PC-3 (cell line): ENCODE results near the gene RSF1. TPM values are rescaled to one million over a fixed set of nuclear protein-coding genes. Genes with fewer than 3 reads are reported as not detected.

ENCODE experiments used
- ATAC-seq: fragments of 200-7000 bp; cut with Tn5 transposase; 2 replicates; pipeline ENCODE4 v1.9.1; 2020; ENCODE audit warnings: mild to moderate bottlenecking, moderate library complexity
- BruUV-seq: library from RNA; stranded (reverse); fragments of 400-500 nt; replicated peaks from 2 replicates; lab custom pipeline; 2021; lab: Mats Ljungman, UMichigan
- CTCF ChIA-PET: fragments of 300-600 bp; sonication (Branson Sonifier 250); formaldehyde crosslinking; loops from one replicate; lab custom pipeline; 2022; ENCODE audit warnings: antibody characterized with exemption; lab: Charles Lee
- POLR2A ChIA-PET: fragments of 300-600 bp; sonication (Branson Sonifier 250); formaldehyde crosslinking; loops from one replicate; lab custom pipeline; 2022; ENCODE audit warnings: antibody characterized with exemption; ENCODE audit not compliant: unreplicated experiment; lab: Charles Lee
- DNase-seq: peaks from one replicate; pipeline ENCODE4 v3.0.0-alpha.2; 2015
- H2AFZ ChIP-seq: fragments of 300-600 bp; sonication (generic); 2 replicates; pipeline ENCODE4 v1.6.0; 2016; ENCODE audit warnings: antibody characterized with exemption, low read length
- H3F3A ChIP-seq: fragments of 300-600 bp; sonication (generic); one replicate; pipeline ENCODE4 v1.6.0; 2017; ENCODE audit warnings: antibody characterized with exemption, low read length, control low read depth, mild to moderate bottlenecking; ENCODE audit not compliant: unreplicated experiment
- H3K27ac ChIP-seq: fragments of 300-600 bp; sonication (generic); 2 replicates; pipeline ENCODE4 v1.5.1; 2016; ENCODE audit warnings: mild to moderate bottlenecking, low read length
- H3K27me3 ChIP-seq: fragments of 300-600 bp; sonication (generic); 2 replicates; pipeline ENCODE4 v1.6.1; 2016; ENCODE audit warnings: low read length, mixed read lengths
- H3K36me3 ChIP-seq: fragments of 300-600 bp; sonication (generic); 2 replicates; pipeline ENCODE4 v1.6.1; 2016; ENCODE audit warnings: low read depth, mixed run types, low read length, mixed read lengths
- H3K4me1 ChIP-seq: fragments of 300-600 bp; sonication (generic); 2 replicates; pipeline ENCODE4 v1.5.1; 2016; ENCODE audit warnings: low read length; ENCODE audit not compliant: insufficient read depth
- H3K4me2 ChIP-seq: fragments of 300-600 bp; sonication (generic); 2 replicates; pipeline ENCODE4 v1.6.0; 2016; ENCODE audit warnings: low read length
- H3K4me3 ChIP-seq: fragments of 300-600 bp; sonication (generic); 2 replicates; pipeline ENCODE4 v1.5.1; 2016; ENCODE audit warnings: mild to moderate bottlenecking, low read length, mixed read lengths
- H3K79me2 ChIP-seq: fragments of 300-600 bp; sonication (generic); 2 replicates; pipeline ENCODE4 v1.6.1; 2017; ENCODE audit warnings: low read length, mixed read lengths
- H3K9ac ChIP-seq: fragments of 300-600 bp; sonication (generic); 2 replicates; pipeline ENCODE4 v1.6.0; 2016; ENCODE audit warnings: mild to moderate bottlenecking, low read length
- H3K9me2 ChIP-seq: fragments of 300-600 bp; sonication (generic); replicated peaks from 2 replicates; pipeline ENCODE4 v1.6.1; 2016; ENCODE audit warnings: mixed run types, low read length, mixed read lengths
- H3K9me3 ChIP-seq: fragments of 300-600 bp; sonication (generic); 2 replicates; pipeline ENCODE4 v1.6.1; 2016; ENCODE audit warnings: low read length, mixed read lengths
- H4K20me1 ChIP-seq: fragments of 300-600 bp; sonication (generic); 2 replicates; pipeline ENCODE4 v1.6.1; 2016; ENCODE audit warnings: low read length, mixed read lengths
- EZH2 ChIP-seq: fragments of 300-600 bp; sonication (generic); IDR thresholded peaks from one replicate; pipeline ENCODE4 v1.6.1; 2017; ENCODE audit warnings: antibody characterized with exemption, mild to moderate bottlenecking, low read length; ENCODE audit not compliant: unreplicated experiment
- EZH2phosphoT487 ChIP-seq: fragments of 300-600 bp; sonication (generic); IDR thresholded peaks from 2 replicates; pipeline ENCODE4 v1.6.1; 2018; ENCODE audit warnings: mild to moderate bottlenecking, antibody characterized with exemption, low read length, borderline replicate concordance
- intact Hi-C: fragments of 100-400 bp; cut with micrococcal nuclease; formaldehyde crosslinking; loops from 2 replicates; pipeline ENCODE4 v1.9.0; 2023
- total RNA-seq: library from RNA; depleted of rRNA; stranded (reverse); fragments of >200 nt; gene quantifications from 2 replicates; pipeline ENCODE4 v1.2.3, GENCODE V29; 2014
- TF ChIP-seq, protein P1 (sequence below): fragments of 300-600 bp; sonication (generic); conservative IDR thresholded peaks from 2 replicates; pipeline ENCODE4 v1.5.1; 2017; ENCODE audit warnings: antibody characterized with exemption, low read depth, mild to moderate bottlenecking, low read length

Gene RSF1
- total RNA-seq, 1 experiment from 2014 or later = 30.0 TPM

GRCh38 chr11:77726524-77726923, 94.0 kb downstream of the RSF1 start:
- intact Hi-C loops = no loop called here
- Histone ChIP-seq H3K27me3 (no peaks in the 10 kb centered on the region), H3K9me2 (no peaks in the 10 kb centered on the region), H3K9ac (no peak overlapping the region), H4K20me1 (no peaks in the 10 kb centered on the region), H3K9me3 (peaks cover 11% of the 10 kb centered on the region), H2AFZ (no peak overlapping the region), H3K79me2 (no peaks in the 10 kb centered on the region), H3K4me3 (no peak overlapping the region), H3F3A (no peaks in the 10 kb centered on the region), H3K4me2 (no peak overlapping the region), H3K36me3 (peaks cover 19% of the 10 kb centered on the region), H3K27ac (no peak overlapping the region), H3K4me1 (no peaks in the 10 kb centered on the region)
- CTCF ChIA-PET = no interaction called here
- DNase-seq (no peak), ATAC-seq (no peak)
- TF ChIP-seq, protein P1, sequence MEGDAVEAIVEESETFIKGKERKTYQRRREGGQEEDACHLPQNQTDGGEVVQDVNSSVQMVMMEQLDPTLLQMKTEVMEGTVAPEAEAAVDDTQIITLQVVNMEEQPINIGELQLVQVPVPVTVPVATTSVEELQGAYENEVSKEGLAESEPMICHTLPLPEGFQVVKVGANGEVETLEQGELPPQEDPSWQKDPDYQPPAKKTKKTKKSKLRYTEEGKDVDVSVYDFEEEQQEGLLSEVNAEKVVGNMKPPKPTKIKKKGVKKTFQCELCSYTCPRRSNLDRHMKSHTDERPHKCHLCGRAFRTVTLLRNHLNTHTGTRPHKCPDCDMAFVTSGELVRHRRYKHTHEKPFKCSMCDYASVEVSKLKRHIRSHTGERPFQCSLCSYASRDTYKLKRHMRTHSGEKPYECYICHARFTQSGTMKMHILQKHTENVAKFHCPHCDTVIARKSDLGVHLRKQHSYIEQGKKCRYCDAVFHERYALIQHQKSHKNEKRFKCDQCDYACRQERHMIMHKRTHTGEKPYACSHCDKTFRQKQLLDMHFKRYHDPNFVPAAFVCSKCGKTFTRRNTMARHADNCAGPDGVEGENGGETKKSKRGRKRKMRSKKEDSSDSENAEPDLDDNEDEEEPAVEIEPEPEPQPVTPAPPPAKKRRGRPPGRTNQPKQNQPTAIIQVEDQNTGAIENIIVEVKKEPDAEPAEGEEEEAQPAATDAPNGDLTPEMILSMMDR = no peak
- TF ChIP-seq EZH2phosphoT487 = no peak
- no peak for TF ChIP-seq EZH2
- no TSS peak for BruUV-seq
- POLR2A ChIA-PET = interaction anchor here (0.7 kb wide), 1 partner anchor 17 kb away, joined by 4 read pairs; no protein-coding TSS in a partner anchor

GRCh38 chr11:77725433-77725832, 95.1 kb downstream of the RSF1 start:
- Histone ChIP-seq H3K9me3 (peaks cover 4% of the 10 kb centered on the region), H3K36me3 (peaks cover 8% of the 10 kb centered on the region), H3K4me2 (no peak overlapping the region), H3K4me1 (no peaks in the 10 kb centered on the region), H3K27ac (no peak overlapping the region), H3F3A (no peaks in the 10 kb centered on the region), H3K4me3 (no peak overlapping the region), H3K9ac (no peak overlapping the region), H2AFZ (no peak overlapping the region), H3K9me2 (no peaks in the 10 kb centered on the region), H4K20me1 (no peaks in the 10 kb centered on the region), H3K79me2 (no peaks in the 10 kb centered on the region), H3K27me3 (no peaks in the 10 kb centered on the region)
- CTCF ChIA-PET = no interaction called here
- intact Hi-C loops = no loop called here
- ATAC-seq (no peak), DNase-seq (no peak)
- POLR2A ChIA-PET = no interaction called here
- TF ChIP-seq EZH2 (no peak), EZH2phosphoT487 (no peak)
- TF ChIP-seq, protein P1 = no peak
- no TSS peak for BruUV-seq

GRCh38 chr11:77724636-77725035, 95.9 kb downstream of the RSF1 start:
- BruUV-seq = no TSS peak
- no peak overlapping the region for H3K27ac ChIP-seq
- no peaks in the 10 kb centered on the region for H4K20me1 ChIP-seq
- ChIA-PET CTCF (no interaction called here), POLR2A (no interaction called here)
- H3K27me3 ChIP-seq = no peaks in the 10 kb centered on the region
- no peak for DNase-seq
- no peaks in the 10 kb centered on the region for H3K9me3 ChIP-seq
- no peak for ATAC-seq
- H3K36me3 ChIP-seq = peaks cover 2% of the 10 kb centered on the region; the same call in 1 of the 2 replicates
- no peak overlapping the region for H3K4me2 ChIP-seq
- no peaks in the 10 kb centered on the region for H3K9me2 ChIP-seq
- no peak overlapping the region for H2AFZ ChIP-seq
- no peak overlapping the region for H3K9ac ChIP-seq
- TF ChIP-seq, protein P1 = no peak
- TF ChIP-seq EZH2 (no peak), EZH2phosphoT487 (no peak)
- intact Hi-C loops = no loop called here
- H3K79me2 ChIP-seq = no peaks in the 10 kb centered on the region
- H3K4me1 ChIP-seq = no peaks in the 10 kb centered on the region
- H3K4me3 ChIP-seq = no peak overlapping the region
- no peaks in the 10 kb centered on the region for H3F3A ChIP-seq
